ENCODE measurements around the gene LRRN2.

Gene LRRN2

GRCh38 chr1:204712708-204713430 is 27.3 kb upstream of the LRRN2 start:
- DNase-seq (ENCODE audit: low spot score), result no peak

- DNase-seq (ENCODE audit: low spot score), result no peak
These were observed 26.6 kb upstream of the LRRN2 start for GRCh38 chr1:204711947-204712701.

GRCh38 chr1:204711103-204711946 is 25.8 kb upstream of the LRRN2 start:
- DNase-seq (ENCODE audit: low spot score), result no peak

- no peak for DNase-seq (ENCODE audit: low spot score)
These were observed 24.7 kb upstream of the LRRN2 start for GRCh38 chr1:204709960-204710912.

GRCh38 chr1:204709021-204709420 is 23.5 kb upstream of the LRRN2 start:
- no peak for DNase-seq (ENCODE audit: low spot score)

- DNase-seq (ENCODE audit: low spot score), result no peak
These were observed 21.4 kb upstream of the LRRN2 start for GRCh38 chr1:204706838-204707509.

- no peak for DNase-seq (ENCODE audit: low spot score)
These were observed 20.6 kb upstream of the LRRN2 start for GRCh38 chr1:204705888-204706837.

- no peak for DNase-seq (ENCODE audit: low spot score)
These were observed 19.9 kb upstream of the LRRN2 start for GRCh38 chr1:204705493-204705811.

- no peak for DNase-seq (ENCODE audit: low spot score)
These were observed 19.4 kb upstream of the LRRN2 start for GRCh38 chr1:204704794-204705492.

- DNase-seq (ENCODE audit: low spot score), result no peak
These were observed 18.5 kb upstream of the LRRN2 start for GRCh38 chr1:204703826-204704612.

GRCh38 chr1:204703268-204703664 is 17.7 kb upstream of the LRRN2 start:
- DNase-seq (ENCODE audit: low spot score), result no peak

GRCh38 chr1:204702552-204703267 is 17.2 kb upstream of the LRRN2 start:
- DNase-seq (ENCODE audit: low spot score), result no peak

- no peak for DNase-seq (ENCODE audit: low spot score)
These were observed 15.7 kb upstream of the LRRN2 start for GRCh38 chr1:204701229-204701628.

- no peak for DNase-seq (ENCODE audit: low spot score)
These were observed 12.4 kb upstream of the LRRN2 start for GRCh38 chr1:204697893-204698292.

GRCh38 chr1:204696606-204697005 is 11.1 kb upstream of the LRRN2 start:
- DNase-seq (ENCODE audit: low spot score), result no peak

GRCh38 chr1:204695692-204696091 is 10.2 kb upstream of the LRRN2 start:
- DNase-seq (ENCODE audit: low spot score), result no peak

- no peak for DNase-seq (ENCODE audit: low spot score)
These were observed 8.6 kb upstream of the LRRN2 start for GRCh38 chr1:204694145-204694544.

- DNase-seq (ENCODE audit: low spot score), result no peak
These were observed 7.4 kb upstream of the LRRN2 start for GRCh38 chr1:204692841-204693356.
